ENCODE data around the gene FLVCR2.

GRCh38 chr14:75587388-75587787 lies 9.0 kb downstream of the FLVCR2 start:
- TF ChIP-seq EZH2 (IDR thresholded peaks at IDR 0.05; ENCODE audit: insufficient read depth, low read length) (no peak), CTCF (IDR thresholded peaks at IDR 0.05; ENCODE audit: insufficient read depth, low read depth, low read length) (no peak)
